Stimulated activated CD8-positive, alpha-beta memory T cell treated with anti-CD3 and anti-CD28 coated beads, Interleukin-2, amount 100 ng/mL, for 1 hour (primary cell): ENCODE measurements around the gene PCSK6.

Experiments used
- DNase-seq, 2 donors: peaks; one replicate each; pipeline ENCODE4 v3.0.0-alpha.2; 2020; ENCODE audit warnings: low read depth in 2 of 2

The PCSK6 gene

DNA sequence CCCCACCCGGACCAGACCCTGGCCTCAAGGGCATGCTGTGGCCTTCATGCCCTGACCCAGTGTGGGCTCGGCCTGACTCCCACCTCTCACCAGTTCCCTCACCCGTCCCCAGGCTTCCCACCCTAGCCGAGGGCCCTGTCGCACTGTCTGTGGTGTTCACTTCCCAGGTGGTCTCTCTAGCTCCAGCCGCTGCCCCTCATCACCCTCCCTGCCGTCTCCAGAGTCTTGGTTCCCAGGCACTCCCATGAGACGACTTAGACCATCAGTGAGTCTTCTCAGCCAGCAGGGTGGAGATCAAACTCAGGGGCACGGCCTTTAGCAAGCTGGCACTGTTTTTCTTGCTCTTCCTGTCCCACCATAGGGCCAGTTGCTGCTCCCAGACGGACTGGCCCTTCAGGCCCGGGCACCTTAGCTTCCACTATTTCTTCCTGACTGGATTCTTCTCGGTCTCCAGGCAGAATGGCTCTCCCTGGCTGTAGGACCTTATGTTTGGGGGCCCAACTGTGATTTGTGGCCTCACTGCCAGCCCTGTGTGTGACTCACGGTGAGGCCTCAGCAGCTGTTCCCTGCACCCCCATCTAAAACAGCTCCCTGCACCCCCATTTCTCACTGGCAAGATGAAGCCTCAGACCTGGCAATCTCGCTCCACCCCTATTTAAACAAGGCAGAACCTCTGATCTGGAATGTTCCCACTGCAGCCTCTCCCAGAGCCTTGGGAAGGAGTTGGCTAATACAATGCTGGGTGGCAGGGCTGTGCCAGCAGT, 9.4 kb upstream of the PCSK6 start:
- DNase-seq: no peak

DNA sequence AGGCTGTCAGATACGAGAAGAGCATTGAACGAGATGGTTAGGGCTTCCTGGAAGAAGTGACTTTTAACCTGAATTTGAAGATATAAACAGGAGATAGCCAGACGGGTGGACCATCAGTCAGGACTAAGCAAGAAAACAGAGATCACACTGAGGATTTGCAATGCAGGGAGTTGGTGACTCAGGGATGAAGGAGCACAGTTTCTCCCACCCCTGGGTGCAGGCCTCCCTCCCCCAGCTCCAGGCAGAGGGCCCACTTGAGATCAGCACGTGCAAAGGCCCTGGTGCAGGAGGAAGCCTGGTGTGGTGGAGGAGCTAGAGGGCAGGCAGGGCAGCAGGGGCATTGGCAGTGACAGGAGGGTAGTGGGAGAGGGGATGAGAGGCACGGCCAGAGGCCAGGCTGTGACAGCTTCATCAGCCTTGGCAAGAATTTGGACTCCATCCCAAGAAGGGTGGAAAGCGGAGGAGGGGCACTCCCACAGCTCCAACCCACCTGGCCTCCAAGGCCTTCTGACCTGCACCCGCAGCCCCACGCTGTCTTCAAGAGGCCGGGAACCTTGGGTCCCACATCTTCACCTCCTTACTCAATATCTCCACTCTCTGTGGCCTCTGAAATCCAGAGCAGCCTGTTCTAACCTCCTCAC, 8.7 kb upstream of the PCSK6 start:
- no peak for DNase-seq

DNA sequence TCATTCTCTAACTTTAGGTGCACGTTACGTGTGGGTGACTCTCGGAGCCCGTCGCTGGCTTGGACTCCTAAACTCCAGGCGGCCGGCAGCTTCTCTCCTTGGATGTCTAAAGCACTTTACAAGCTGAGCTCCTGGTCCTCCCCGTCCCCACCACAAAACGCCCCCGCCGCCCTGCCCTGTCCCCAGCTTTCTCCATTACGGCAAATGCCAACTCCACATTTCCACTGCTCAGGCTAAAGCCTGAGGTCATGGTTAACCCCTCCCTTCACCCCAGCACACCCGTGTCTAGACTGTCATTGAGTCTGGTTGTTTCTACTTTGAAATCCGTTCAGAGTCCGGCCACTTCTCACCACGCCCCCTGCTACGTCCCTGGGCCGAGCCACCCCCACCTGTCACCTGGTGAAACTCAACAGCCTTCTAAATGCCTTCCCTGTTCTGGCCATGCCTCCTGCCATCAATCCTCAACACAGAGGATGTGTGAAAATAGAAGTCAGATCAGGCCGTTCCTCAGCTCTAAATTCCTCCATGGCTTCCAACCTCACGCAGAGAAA, 8.1 kb upstream of the PCSK6 start:
- no peak for DNase-seq

DNA sequence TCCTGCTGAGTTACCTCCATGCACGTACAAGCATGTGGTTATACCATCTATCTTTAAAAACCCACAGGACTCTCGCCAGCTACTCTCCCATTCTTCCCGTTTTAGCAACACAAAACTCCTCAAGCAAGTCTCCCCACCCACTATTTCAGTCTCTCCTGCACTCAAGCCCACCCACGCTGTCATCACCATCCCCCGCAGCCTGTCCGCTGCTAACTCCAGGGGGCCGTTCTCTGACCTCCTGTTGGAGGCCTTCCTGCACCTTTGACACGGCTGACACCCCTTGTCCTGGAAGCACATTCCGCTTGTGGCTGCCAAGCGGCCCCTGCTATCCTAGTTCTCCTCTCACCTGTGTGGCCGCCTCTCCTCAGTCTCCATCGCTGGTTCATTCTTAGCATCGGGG, 7.5 kb upstream of the PCSK6 start:
- no peak for DNase-seq

DNA sequence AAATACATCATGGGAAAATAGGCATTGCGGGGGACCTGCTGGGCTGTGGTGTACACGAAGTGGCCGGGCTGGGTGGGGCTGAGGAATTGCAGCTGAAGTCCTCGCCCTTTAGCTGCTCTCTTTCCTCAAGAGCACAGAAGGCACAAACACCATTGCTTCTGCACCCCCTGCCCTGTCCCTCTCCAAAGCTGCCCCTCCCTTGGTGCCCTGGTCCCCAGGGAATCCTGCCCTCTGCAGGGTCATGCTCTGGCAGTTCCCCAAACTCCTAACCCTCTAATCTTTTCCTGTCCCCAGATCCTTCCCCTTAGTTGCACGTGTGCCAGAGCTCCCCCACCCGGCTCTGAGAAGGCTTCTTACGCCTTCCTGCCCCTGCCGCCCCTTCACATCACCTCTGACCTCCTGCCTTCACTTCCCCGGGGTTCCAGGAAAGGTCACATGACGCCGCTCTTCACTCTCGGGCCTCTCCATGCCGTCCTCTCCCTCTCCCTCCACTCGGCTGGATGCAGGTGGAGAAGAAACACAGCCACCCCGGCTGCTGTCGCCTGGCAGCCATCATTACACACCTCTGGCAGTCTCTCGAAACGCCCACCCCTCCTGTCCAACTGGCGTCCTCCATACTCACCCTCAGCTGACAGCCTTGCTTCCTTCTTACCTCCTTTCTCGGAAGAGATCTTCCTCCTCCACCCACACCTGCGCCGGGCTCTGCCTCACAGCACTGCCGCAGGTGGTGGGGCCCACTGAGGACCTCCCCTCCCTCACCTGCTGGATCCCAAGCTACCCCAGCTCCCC, 6.9 kb upstream of the PCSK6 start:
- no peak for DNase-seq

DNA sequence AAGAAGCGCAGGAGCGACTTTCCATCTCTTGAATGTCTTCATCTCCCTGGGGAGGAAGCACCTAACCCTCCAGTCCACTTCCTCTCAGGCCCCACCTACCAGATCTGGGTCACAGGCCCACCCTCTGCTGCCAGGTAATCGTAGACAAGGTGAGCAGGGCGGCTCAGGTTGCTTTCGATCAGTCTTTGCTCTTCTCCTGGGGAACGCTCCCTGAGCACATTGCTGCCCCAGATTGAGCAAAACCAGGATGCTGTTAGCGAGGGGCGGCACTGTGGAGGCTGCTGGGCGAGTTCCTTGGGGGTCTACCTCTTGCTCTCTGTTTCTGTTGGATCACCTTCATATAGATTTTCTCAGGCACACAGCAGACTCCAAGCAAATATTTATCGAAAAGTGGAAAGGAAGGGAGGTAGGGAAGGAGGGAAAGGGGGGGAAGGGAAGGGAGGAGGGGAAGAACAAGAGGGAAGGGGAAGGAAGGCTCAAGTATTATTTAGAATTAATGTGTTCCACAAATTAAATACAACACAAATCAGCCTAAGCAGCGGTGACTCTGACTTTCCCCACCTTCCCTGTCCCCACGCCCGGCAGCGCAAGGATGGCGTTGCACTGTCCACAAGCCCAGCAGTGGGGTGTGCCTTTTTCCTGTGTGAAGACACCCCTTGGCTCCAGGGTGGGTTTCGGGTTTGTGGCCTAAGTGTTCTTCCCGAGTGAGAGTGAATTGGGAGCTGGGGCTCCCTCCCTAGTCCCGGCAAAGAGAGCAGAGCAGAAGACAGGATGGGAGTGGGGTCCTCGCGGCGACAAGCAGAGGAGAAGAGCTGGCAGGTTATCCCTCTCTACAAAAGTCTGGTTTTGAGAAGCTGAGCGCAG, 6.1 kb upstream of the PCSK6 start:
- DNase-seq: no peak

DNA sequence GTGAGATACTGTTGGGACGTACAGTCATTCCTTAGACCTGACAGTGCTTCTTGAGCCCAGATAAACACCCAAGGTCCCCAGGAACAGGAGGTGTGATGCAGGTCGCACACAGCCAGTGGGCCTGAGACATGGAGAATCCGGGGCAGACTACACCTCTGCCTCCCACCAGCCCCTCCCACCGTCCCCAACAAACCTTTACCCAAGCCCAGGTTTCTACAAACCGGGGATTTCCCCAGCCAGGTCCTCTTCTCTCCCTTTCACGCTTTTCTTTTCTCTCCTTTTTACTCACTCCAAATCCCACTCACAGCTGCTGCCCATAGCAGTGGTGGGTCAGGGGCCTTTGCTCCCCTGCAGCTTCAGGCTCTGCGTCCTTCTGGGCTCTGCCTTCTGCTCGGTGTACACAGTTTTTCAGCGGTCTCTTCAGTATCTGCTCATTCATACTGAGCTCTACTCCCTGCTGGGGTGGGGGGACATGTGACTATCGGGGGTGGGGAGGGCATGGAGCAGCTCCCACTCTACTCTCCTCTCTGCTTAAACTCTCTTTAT, 4.8 kb upstream of the PCSK6 start:
- DNase-seq: no peak

DNA sequence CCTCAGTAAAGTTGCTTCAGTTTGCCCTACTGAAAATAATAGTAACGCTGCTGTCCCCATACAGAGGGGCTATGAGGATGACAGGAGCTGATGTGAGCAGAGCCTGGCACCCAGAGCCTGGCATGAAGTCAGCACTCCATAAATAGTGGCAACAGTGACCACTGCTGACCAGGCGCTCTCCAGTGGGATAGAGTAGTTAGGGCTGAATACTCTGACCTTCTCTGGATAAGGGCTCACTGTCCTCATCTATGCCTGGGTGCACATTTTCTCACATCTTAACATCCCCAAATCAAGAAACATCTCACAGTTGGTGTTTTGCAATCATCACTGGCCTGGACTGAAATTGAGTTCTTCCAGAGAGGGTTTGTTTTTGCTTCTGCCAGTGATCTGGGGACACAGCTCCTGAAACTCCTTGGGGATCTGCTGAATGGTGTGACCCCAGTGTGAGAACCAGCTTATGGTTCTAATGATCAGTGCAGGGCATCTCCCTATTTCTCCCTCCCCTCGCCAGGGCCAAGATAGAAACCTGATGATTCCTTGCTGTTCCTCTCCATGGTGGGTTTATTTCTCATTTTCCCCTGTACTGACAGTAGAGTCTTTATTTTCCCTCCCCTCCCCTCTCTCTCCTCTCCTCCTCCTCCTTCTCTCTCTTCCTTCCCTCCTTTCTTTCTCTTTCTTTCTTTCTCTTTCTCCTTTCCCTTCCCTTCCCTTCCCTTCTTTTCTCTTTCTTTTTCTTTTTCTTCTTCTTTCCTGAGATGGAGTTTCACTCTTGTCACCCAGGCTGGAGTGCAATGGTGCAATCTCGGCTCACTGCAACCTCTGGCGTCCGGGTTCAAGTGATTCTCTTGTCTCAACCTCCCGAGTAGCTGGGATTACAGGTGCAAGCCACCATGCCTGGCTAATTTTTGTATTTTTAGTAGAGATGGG, 3.5 kb upstream of the PCSK6 start:
- DNase-seq: no peak

DNA sequence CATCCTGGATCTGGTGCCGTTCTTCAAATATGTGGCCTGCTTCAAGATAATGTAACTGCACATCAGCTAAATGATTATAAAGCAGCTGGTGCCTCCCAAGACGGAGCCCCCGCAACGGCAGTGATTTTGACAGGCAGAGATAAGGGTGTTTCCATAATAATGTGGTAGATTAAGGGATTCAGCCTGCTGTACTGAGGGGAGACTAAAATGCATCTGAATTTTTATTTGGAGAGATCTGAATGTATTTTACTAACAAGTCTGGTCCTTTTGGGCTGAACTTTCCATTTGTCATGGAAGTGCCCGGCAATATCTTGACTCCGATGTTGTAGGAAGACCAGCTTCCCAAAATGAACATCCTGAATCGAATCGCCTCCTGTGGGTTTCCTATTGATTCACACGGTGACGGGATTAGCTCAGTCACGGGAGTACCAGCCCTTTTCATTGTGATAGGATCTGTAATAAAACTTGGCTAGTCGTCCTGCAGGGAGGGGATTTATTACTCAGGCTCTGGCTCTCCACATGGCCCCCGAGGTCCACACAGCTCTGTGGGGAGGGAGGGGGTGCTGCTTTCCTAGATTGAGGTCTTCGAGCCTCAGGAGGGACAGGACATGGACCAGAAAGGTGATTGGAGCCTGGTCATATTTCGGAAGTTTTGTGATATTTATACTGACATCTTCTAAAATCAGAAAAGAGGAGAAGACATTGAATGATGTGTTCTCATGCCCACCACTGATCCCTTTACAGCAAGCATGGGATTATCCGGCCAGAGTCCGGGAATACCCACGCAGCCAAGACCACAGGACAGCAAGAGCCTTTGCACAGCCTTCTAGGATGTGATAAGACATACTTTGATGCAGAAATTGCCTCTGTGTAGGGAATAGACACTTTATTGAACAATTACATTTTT, 2.5 kb upstream of the PCSK6 start:
- DNase-seq: no peak

DNA sequence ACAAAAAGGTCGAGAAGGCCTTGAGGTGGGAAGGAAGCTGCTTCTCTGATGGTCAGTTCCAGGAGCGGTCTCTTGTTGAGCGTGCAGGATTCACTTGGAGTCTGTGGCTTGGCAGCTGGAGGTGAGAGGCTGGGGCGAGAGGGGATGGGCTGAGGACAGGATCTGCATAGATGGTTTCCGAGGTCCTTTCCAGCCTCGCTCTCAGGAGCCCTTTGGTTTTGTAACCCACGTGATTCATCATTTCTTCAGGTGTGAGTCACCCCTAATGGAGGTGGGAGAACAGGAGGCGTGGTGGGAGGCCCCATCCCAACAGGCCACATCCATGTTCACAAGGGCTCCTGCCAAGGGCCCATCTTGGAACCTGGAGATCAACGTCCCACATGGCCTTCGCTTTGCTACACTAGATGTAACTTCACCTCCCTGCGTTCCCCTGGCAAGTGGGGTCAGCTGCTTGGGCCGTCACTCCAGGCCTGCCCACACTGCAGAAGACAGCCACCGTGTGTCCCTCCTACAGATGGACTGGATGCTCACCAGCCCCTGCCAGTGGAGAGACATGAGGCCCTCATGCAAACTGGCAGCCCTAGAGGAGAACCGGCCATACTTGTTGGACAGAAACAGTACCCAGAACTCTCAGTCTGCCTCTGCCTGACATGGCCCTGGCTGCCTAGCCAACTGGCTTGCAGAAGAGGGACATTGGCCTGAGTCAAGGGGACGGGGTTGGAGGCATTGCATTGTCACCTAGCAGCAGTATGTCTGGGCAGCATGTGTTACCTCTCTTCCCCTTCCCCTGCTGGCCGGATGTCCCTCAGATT, 1.6 kb upstream of the PCSK6 start:
- no peak for DNase-seq

DNA sequence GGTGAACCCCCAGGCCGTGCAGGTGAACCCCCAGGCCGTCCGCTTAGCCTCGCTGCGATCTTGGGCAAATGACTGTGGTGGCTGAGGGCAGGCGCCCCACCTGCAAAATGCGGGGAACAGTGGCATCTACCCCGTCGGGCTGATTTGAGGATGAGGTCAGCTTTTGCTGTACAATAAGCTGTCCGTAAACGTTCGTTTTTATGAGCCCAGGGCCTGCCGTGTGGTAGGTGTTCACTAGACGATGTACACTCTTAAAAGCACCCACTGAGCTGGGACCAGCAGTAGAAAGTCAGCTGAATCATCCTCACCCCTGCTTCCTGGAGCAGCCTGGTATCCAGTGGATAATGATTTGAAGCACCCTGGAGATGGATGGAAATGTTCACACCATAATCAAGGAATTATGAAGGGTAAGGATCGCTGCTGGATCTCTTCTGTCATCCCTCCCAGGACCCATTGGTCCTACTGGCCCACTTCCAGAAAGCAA, 943 bp upstream of the PCSK6 start:
- no peak for DNase-seq

DNA sequence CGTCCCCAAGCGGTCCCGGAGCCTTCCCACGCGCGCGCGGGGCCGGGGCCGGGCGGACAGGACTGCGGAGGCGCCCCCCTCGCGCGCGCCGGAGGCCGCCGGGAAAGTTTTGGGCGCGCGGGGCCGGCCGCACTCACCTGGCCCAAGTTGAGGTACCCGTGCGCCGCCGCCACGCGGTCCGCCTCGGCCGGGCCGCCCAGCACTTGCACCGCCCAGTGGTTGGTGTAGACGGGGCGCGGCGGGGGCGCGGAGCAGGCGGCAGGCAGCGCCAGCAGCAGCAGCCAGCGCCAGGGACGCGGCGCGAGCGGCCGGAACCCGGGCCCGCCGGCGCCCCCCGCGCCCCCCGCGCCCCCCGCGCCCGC, 289 bp downstream of the PCSK6 start:
- DNase-seq: no peak

DNA sequence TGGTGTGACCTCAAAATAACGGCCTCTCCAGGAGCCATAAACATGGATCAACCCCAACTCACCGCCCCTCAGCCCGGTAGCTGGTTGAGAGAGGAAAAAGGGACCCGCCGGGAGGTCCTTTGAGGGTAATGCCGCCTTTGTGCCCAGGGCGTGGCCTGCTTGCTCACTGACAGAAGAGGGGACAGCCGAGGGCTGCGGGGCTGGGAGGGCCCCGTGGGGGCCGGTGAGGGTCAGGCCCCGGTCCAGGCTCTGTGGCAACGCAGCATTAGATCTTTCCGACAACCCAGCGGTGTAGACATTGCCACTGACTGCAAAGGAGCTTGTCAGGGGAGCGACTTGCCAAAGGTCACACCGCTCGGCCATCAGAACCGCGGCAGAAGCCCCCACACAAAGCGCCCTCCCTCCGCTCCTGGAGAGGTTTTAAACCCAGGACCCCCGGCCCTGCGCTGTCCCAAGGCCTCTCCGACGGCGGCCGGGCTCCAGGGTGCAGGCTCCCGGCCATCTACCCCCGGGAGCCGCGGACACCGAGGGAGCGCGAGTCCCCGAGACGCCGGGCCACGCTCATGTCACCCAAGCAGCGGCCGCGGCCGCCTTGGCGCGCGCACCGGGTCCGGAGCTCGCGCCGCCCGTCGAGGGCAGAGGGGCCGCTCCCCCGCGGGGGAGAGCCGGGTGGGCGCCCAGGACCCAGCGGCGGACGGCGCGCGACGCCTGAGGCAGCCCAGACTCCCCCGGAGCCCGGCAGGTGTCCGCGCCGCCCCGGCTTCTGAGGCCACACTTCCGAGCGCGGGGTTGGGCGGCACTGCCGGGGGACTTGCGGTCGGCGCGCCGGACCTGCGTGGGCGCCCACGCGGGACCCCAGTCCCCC, 975 bp downstream of the PCSK6 start:
- DNase-seq: no peak

DNA sequence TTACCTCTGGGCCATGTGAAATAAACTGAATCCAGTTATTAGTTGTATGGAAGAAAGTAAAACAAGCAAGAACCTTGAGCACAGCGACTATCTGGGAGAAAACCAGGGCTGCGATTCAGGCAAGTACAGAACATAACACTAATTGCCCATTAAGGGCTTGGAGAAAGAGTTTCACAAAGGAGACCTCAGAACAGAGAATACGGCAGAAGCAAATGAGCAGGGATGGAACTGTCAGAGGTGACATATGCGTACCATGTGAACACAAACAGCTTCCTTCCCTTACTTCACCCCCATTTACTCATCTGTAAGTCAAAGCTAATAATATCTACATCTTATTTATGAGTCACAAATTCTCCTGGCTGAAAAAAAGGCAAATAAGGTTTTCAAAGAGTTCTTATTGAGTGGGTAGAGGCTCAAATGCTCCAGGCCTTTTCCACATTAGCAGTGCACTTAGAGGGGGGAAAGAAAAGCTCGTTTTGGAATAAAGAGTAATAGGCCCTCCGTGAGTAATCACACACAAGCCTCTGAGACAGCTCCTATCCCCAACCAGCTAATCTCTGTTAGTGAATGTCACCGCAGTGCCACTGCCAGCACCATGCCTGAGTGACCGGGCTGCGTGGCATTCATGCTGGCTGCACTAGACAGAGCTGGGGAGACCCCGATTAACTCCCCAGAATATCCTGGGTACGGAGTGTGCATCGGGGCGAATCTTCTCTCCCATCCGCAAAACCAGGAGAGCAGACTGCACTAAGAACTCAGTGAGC, 2.6 kb downstream of the PCSK6 start:
- DNase-seq: no peak

DNA sequence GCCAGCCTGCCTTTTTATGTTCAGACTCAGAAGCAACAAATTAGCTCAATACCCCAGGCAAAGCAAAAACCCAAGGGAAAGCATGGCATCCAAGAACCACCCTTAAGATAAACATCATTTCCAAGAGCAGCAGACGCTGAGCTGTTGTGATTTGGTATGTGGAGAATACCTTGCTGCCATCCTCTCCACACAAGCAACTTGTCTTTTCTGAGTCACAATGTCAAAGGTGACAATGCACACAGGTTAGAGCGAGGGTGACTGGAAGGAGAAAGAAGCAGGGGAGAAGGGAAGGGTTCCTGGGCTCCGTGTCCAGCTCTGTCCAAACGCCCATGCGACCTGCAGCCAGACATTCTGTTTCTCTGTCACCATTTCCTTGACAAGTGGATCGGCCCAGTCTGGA, 6.0 kb downstream of the PCSK6 start:
- DNase-seq: no peak
